GM12878 (cell line): ENCODE measurements around the gene ATXN1. TPM values are rescaled to one million over a fixed set of nuclear protein-coding genes. Genes with fewer than 3 reads are reported as not detected.

ENCODE experiments used
- ATAC-seq: fragments of 200-7000 bp; cut with Tn5 transposase; 3 replicates; pipeline ENCODE4 v1.9.1; 2020; ENCODE audit warnings: mild to moderate bottlenecking, moderate library complexity
- BruUV-seq: library from RNA; stranded (reverse); fragments of 400-500 nt; replicated peaks from 2 replicates; lab custom pipeline; 2021; lab: Mats Ljungman, UMichigan
- CTCF ChIA-PET: fragments of 300-600 bp; sonication (Branson Sonifier 250); formaldehyde crosslinking; extraction: SDS; loops from one replicate; lab custom pipeline; 2021; ENCODE audit warnings: inconsistent platforms; lab: Yijun Ruan, JAX
- POLR2A ChIA-PET: fragments of 350-600 bp; formaldehyde crosslinking; extraction: SDS; loops from one replicate; lab custom pipeline; 2021; ENCODE audit warnings: inconsistent platforms; lab: Charles Lee
- RAD21 ChIA-PET: fragments of 300-600 bp; sonication (Branson Sonifier 250); formaldehyde crosslinking; loops from one replicate; lab custom pipeline; 2023; ENCODE audit warnings: antibody characterized with exemption; ENCODE audit not compliant: unreplicated experiment; lab: Charles Lee
- SMC1A ChIA-PET: fragments of 300-600 bp; sonication (Branson Sonifier 250); formaldehyde crosslinking; loops from one replicate; lab custom pipeline; 2023; ENCODE audit not compliant: unreplicated experiment, uncharacterized antibody; lab: Charles Lee
- DNase-seq: peaks from one replicate; pipeline ENCODE4 v3.0.0-alpha.2; 2011; ENCODE audit warnings: low read depth, low spot score
- FAIRE-seq: peaks from 3 replicates; lab custom pipeline; 2011; peaks lifted over from hg19 to GRCh38; lab: Jason Lieb, UNC
- H2AFZ ChIP-seq: 2 replicates; pipeline ENCODE4 v1.6.0; 2011; ENCODE audit warnings: low read depth, low read length, control low read depth; ENCODE audit not compliant: control insufficient read depth
- H3K27ac ChIP-seq: 2 replicates; pipeline ENCODE4 v1.5.1; 2011; ENCODE audit warnings: control low read depth; ENCODE audit not compliant: control insufficient read depth, insufficient read depth
- H3K27me3 ChIP-seq, 2 experiments: replicated peaks in 1 of 2; 2 replicates each; pipeline versions ENCODE4 v1.6.0 to v1.6.1; 2011; ENCODE audit warnings: low read length in 1 of 2; ENCODE audit not compliant: control insufficient read depth in 2 of 2, insufficient read depth in 2 of 2
- H3K36me3 ChIP-seq, 2 experiments: 2 replicates each; pipeline ENCODE4 v1.5.1; 2011; ENCODE audit warnings: low read length in 1 of 2; ENCODE audit not compliant: control insufficient read depth in 2 of 2, insufficient read depth in 2 of 2
- H3K4me1 ChIP-seq: 2 replicates; pipeline ENCODE4 v1.6.1; 2011; ENCODE audit warnings: mild to moderate bottlenecking, low read length, moderate library complexity, mixed read lengths; ENCODE audit not compliant: control insufficient read depth, insufficient read depth
- H3K4me2 ChIP-seq: 2 replicates; pipeline ENCODE4 v1.6.0; 2011; ENCODE audit warnings: control low read depth; ENCODE audit not compliant: control insufficient read depth, insufficient read depth
- H3K4me3 ChIP-seq: fragments of 200-600 bp; sonication (generic); 2 replicates; pipeline ENCODE4 v1.5.1; 2016
- H3K79me2 ChIP-seq: 2 replicates; pipeline ENCODE4 v1.6.0; 2011; ENCODE audit warnings: low read length; ENCODE audit not compliant: control insufficient read depth, insufficient read depth
- H3K9ac ChIP-seq: 2 replicates; pipeline ENCODE4 v1.8.0; 2011; ENCODE audit warnings: low read length, control low read depth, mixed read lengths; ENCODE audit not compliant: control insufficient read depth, insufficient read depth
- H3K9me3 ChIP-seq: replicated peaks from 3 replicates; pipeline ENCODE4 v1.5.1; 2011; ENCODE audit warnings: mild to moderate bottlenecking, low read length; ENCODE audit not compliant: control insufficient read depth, insufficient read depth
- H4K20me1 ChIP-seq: 2 replicates; pipeline ENCODE4 v1.6.0; 2011; ENCODE audit not compliant: control insufficient read depth, insufficient read depth
- CEBPZ ChIP-seq: fragments of 150-350 bp; IDR thresholded peaks from 2 replicates; pipeline ENCODE4 v1.6.1; 2016; ENCODE audit warnings: low read depth, low read length
- NKRF ChIP-seq: fragments of 450-650 bp; conservative IDR thresholded peaks from 2 replicates; pipeline ENCODE4 v1.6.1; 2017; ENCODE audit warnings: mild to moderate bottlenecking, moderate library complexity
- NRF1 ChIP-seq: conservative IDR thresholded peaks from 2 replicates; pipeline ENCODE4 v1.6.1; 2011; ENCODE audit warnings: mild to moderate bottlenecking, low read depth, low read length, improper control_type of control experiment
- RBBP5 ChIP-seq: fragments of 200-600 bp; sonication (generic); conservative IDR thresholded peaks from 2 replicates; pipeline ENCODE4 v1.6.1; 2016
- SPI1 ChIP-seq: IDR thresholded peaks from 2 replicates; pipeline ENCODE4 v1.6.1; 2011; ENCODE audit warnings: low read depth, mild to moderate bottlenecking, low read length, moderate library complexity, borderline replicate concordance; ENCODE audit not compliant: insufficient read depth
- ZZZ3 ChIP-seq: IDR thresholded peaks from 2 replicates; pipeline ENCODE4 v1.6.1; 2011; ENCODE audit warnings: low read depth; ENCODE audit not compliant: control insufficient read depth, insufficient read length
- WGBS: methylation state at CpG from one replicate; pipeline ENCODE4 v1.1.6; 2016; ENCODE audit warnings: low lambda C conversion rate; ENCODE audit not compliant: insufficient replicate concordance, insufficient coverage; ENCODE audit errors: missing lambda C conversion rate; 5-methylcytosine and 5-hydroxymethylcytosine counted together
- in situ Hi-C: fragments of 300-500 bp; cut with MboI; formaldehyde crosslinking; loops from 9 replicates; pipeline ENCODE4 v1.14.3; 2018; ENCODE audit warnings: mixed read lengths
- intact Hi-C: fragments of 100-400 bp; cut with micrococcal nuclease; formaldehyde crosslinking; loops from one replicate; pipeline ENCODE4 v1.14.2; 2022; ENCODE audit not compliant: unreplicated experiment
- polyA plus RNA-seq, 11 experiments: library from polyadenylated mRNA; depleted of rRNA in 4 of 11; unstranded in 6 of 11; stranded (reverse) in 5 of 11; fragments of >200 nt; fragmentation: Nextera tagmentation in 4 of 11; fragmentation: Illumina TruSeq in 1 of 11; extraction: Ambion mirVana in 4 of 11; extraction: Trizol in 1 of 11; gene quantifications; 1 replicate in 1 of 11; 2 replicates in 10 of 11; pipeline versions ENCODE4 v1.2.1 to v1.2.3, GENCODE V29; 2011 to 2016; ENCODE audit warnings: inconsistent platforms in 2 of 11, missing spikeins in 2 of 11, low read depth in 1 of 11
- total RNA-seq, 4 experiments: library from RNA; depleted of rRNA in 3 of 4; stranded (reverse); fragments of >200 nt in 3 of 4; fragmentation: Illumina TruSeq in 1 of 4; extraction: Trizol in 1 of 4; gene quantifications; 2 replicates each; pipeline versions ENCODE4 v1.2.1 to v1.2.3, GENCODE V29; 2013 to 2021

Gene ATXN1
- total and polyA plus RNA-seq, 10 of the 15 experiments (the other 5 are each of a cell fraction or from before 2014, with no cell fraction given): 12.2 to 51.2 (median 20.5) TPM

DNA sequence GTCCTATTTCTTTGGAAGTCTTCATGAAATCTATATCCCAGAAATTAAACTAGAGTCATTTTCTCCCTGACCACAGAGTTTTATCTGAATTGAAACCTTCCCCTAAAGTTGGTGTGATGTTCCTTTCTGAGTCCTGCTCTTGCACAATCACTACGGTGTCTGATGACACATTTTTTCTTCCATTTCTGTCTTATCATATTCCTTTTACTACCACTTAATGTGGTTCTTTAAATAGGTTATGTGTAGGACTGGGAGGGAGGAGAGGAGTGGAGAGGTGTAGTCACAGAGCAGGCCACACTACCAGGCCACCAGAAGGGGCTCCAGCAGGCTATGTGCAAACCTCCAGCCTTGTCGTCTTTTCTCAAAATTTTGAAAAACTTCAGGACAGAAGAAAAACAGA lies 39.7 kb upstream of the ATXN1 start (continued):
- no peak for TF ChIP-seq CEBPZ
- no peak for TF ChIP-seq ZZZ3
- no peak for TF ChIP-seq NRF1
- no peak for TF ChIP-seq NKRF

DNA sequence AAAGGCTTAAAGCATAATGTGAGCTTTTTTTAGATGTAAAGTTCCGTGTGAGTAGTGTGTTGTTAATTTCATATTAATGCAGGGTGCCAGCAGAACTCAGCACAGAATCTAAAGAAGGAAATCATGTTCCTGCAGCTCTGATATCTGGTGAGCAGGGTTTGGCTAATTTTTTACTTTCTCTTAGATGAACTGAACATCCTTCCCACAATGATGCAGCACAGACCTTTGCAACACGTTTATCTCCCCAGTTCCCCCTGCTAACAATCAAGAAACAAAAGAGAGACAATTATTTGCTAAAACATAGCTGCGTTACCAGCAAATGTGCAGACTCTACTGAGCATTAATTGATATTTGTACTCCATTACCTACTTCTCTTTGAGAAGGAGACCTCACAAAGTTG lies 39.1 kb upstream of the ATXN1 start:
- 0% methylated on average over 3 of the region's 3 CpGs for WGBS
- ATAC-seq (no peak), DNase-seq (no peak)
- Histone ChIP-seq H3K4me1 (no peaks in the 10 kb centered on the region), H3K27ac (no peak overlapping the region), H3K4me3 (no peak overlapping the region), H3K36me3 (no peaks in the 10 kb centered on the region), H3K9ac (no peak overlapping the region), H4K20me1 (no peaks in the 10 kb centered on the region), H3K79me2 (no peaks in the 10 kb centered on the region)
- in situ Hi-C loops: no loop called here
- ChIA-PET SMC1A (interaction anchor here (0.6 to 1.6 kb wide), 4 partner anchors 10 to 165 kb away, joined by 3 read pairs; no protein-coding TSS in a partner anchor), CTCF (interaction anchor here (0.7 to 2.6 kb wide), 3 partner anchors 28 to 36 kb away, joined by 3 to 6 read pairs (median 6); no protein-coding TSS in a partner anchor), RAD21 (no interaction called here)
- TF ChIP-seq RBBP5 (no peak), SPI1 (no peak)
- TF ChIP-seq, all 136 proteins: peak for 0
- Histone ChIP-seq H3K4me2 (no peak overlapping the region), H3K27me3 (no peaks in the 10 kb centered on the region; a peak in 1 of 4 replicates), H2AFZ (no peak overlapping the region), H3K9me3 (no peaks in the 10 kb centered on the region)
- BruUV-seq: no TSS peak
- intact Hi-C loops: no loop called here
- POLR2A ChIA-PET: no interaction called here
- FAIRE-seq: no peak
